ENCODE data around the gene CSTPP1.

DNA sequence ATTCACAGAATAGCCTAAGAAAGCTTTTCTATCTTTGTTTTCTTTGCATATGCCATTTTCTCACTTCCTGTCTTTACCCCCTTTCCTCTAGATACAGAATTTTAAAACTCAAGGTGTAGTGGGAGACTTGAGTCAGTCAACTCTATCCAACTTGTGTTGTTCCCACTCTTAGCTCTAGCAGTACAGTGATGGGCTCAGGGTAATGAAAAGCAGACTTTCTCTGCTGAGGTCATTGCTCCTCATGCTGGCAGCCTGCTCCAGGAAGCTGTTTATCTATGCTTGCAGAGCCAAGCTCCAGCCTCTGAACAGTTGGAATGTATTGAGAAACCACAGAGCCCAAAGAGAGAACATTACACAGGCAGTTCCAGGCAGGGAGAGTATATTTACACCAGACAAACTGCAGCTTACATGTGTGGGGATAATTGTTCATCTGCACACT is 68.1 kb downstream of the CSTPP1 start:
- TF ChIP-seq, protein P1, sequence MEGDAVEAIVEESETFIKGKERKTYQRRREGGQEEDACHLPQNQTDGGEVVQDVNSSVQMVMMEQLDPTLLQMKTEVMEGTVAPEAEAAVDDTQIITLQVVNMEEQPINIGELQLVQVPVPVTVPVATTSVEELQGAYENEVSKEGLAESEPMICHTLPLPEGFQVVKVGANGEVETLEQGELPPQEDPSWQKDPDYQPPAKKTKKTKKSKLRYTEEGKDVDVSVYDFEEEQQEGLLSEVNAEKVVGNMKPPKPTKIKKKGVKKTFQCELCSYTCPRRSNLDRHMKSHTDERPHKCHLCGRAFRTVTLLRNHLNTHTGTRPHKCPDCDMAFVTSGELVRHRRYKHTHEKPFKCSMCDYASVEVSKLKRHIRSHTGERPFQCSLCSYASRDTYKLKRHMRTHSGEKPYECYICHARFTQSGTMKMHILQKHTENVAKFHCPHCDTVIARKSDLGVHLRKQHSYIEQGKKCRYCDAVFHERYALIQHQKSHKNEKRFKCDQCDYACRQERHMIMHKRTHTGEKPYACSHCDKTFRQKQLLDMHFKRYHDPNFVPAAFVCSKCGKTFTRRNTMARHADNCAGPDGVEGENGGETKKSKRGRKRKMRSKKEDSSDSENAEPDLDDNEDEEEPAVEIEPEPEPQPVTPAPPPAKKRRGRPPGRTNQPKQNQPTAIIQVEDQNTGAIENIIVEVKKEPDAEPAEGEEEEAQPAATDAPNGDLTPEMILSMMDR (IDR thresholded peaks at IDR 0.05) = no peak
- no peak for TF ChIP-seq EP300 (IDR thresholded peaks at IDR 0.05)

Data from gastroesophageal sphincter (tissue), 3 donors.